Left lung (tissue), 10 donors: ENCODE results near the gene ZC3H7B. TPM values are rescaled to one million over a fixed set of nuclear protein-coding genes. Genes with fewer than 3 reads are reported as not detected.

Experiments
- ATAC-seq: fragments of 200-7000 bp; cut with Tn5 transposase; one replicate; pipeline ENCODE4 v1.9.1; 2020; ENCODE audit warnings: moderate library complexity
- DNase-seq, 4 donors: peaks; one replicate each; pipeline ENCODE4 v3.0.0-alpha.2; 2013 to 2020
- H3K27ac ChIP-seq, 2 donors: fragments of 200-600 bp; sonication (generic) in 1 of 2; one replicate each; pipeline versions ENCODE4 v1.5.0 to v1.8.0; 2020 to 2021
- H3K27me3 ChIP-seq, 2 donors: fragments of 200-600 bp; sonication (generic) in 1 of 2; one replicate each; pipeline versions ENCODE4 v1.5.0 to v1.8.0; 2020 to 2021
- H3K36me3 ChIP-seq, 2 donors: fragments of 200-600 bp; sonication (generic) in 1 of 2; one replicate each; pipeline versions ENCODE4 v1.5.0 to v1.8.0; 2020 to 2021
- H3K4me1 ChIP-seq, 2 donors: fragments of 200-600 bp; one replicate each; pipeline ENCODE4 v1.8.0; 2021
- H3K4me3 ChIP-seq, 2 donors: fragments of 200-600 bp; sonication (generic) in 1 of 2; one replicate each; pipeline versions ENCODE4 v1.5.0 to v1.8.0; 2020 to 2021; ENCODE audit warnings: mild to moderate bottlenecking in 1 of 2
- H3K9me3 ChIP-seq, 2 donors: fragments of 200-600 bp; sonication (generic) in 1 of 2; one replicate each; pipeline versions ENCODE4 v1.5.0 to v1.8.0; 2020 to 2021
- CTCF ChIP-seq, 2 donors: fragments of 200-600 bp; sonication (generic) in 1 of 2; IDR thresholded peaks; one replicate each; pipeline versions ENCODE4 v1.5.0 to v1.8.0; 2021; ENCODE audit warnings: antibody characterized with exemption in 2 of 2
- intact Hi-C, 2 donors: fragments of 100-400 bp; cut with DNase I; formaldehyde crosslinking; loops; one replicate each; pipeline versions ENCODE4 v1.11.2 to v1.14.2; 2022
- polyA plus RNA-seq, 6 donors: library from polyadenylated mRNA; unstranded; fragments of 120-200 nt; gene quantifications; one replicate each; pipeline ENCODE4 v1.2.1, GENCODE V29; 2013; ENCODE audit not compliant: insufficient read length in 6 of 6
- total RNA-seq, 2 donors: library from RNA; stranded (reverse); fragmentation: NEBNext Ultra II Directional; extraction: Animal tissue kit (Norgen Biotek cat#: 25700); gene quantifications; one replicate each; pipeline ENCODE4 v1.2.1, GENCODE V29; 2021
- donor health status: DM: no; HTN: yes; CAD: no.
- donor health status: DM: no; HTN: no; CAD: no.

The ZC3H7B gene
- total and polyA plus RNA-seq, 8 donors, result 50.4 to 84.1 (median 69.1) TPM

- Histone ChIP-seq H3K27ac (no peak overlapping the region), H3K4me3 (no peak overlapping the region), H3K9me3 (no peaks in the 10 kb centered on the region), H3K27me3 (no peaks in the 10 kb centered on the region), H3K36me3 (peaks cover 0 to 88% of the 10 kb centered on the region in 2 donors), H3K4me1 (no peaks in the 10 kb centered on the region)
- no peak for TF ChIP-seq CTCF (IDR thresholded peaks at IDR 0.05)
- no peak for DNase-seq
- ATAC-seq, result peak; percentile 31
- intact Hi-C loops, result no loop called here
Observed at GRCh38 chr22:41334951-41335635, 33.8 kb downstream of the ZC3H7B start.

- intact Hi-C loops, result no loop called here
- TF ChIP-seq CTCF (IDR thresholded peaks at IDR 0.05), result no peak
- Histone ChIP-seq H3K9me3 (no peaks in the 10 kb centered on the region), H3K4me1 (no peaks in the 10 kb centered on the region), H3K27me3 (no peaks in the 10 kb centered on the region), H3K4me3 (no peak overlapping the region), H3K27ac (no peak overlapping the region), H3K36me3 (peaks cover 0 to 88% of the 10 kb centered on the region in 2 donors)
- ATAC-seq, result no peak
- DNase-seq, result no peak
Observed at GRCh38 chr22:41338614-41339212, 37.4 kb downstream of the ZC3H7B start.

GRCh38 chr22:41339823-41340222 lies 38.5 kb downstream of the ZC3H7B start:
- TF ChIP-seq CTCF (IDR thresholded peaks at IDR 0.05), result no peak
- H3K27me3 ChIP-seq, result no peaks in the 10 kb centered on the region
- intact Hi-C loops, result no loop called here
- H3K4me3 ChIP-seq, result no peak overlapping the region
- H3K9me3 ChIP-seq, result no peaks in the 10 kb centered on the region
- no peaks in the 10 kb centered on the region for H3K4me1 ChIP-seq
- DNase-seq, result no peak
- ATAC-seq, result no peak
- H3K36me3 ChIP-seq, result peaks cover 0 to 88% of the 10 kb centered on the region in 2 donors
- H3K27ac ChIP-seq, result no peak overlapping the region

- H3K27me3 ChIP-seq, result no peaks in the 10 kb centered on the region
- peaks cover 0 to 88% of the 10 kb centered on the region in 2 donors for H3K36me3 ChIP-seq
- no peak overlapping the region for H3K4me3 ChIP-seq
- ATAC-seq, result no peak
- DNase-seq, result no peak
- no peaks in the 10 kb centered on the region for H3K9me3 ChIP-seq
- intact Hi-C loops, result no loop called here
- no peak for TF ChIP-seq CTCF (IDR thresholded peaks at IDR 0.05)
- no peak overlapping the region for H3K27ac ChIP-seq
- H3K4me1 ChIP-seq, result no peaks in the 10 kb centered on the region
Observed at GRCh38 chr22:41340357-41340756, 39.0 kb downstream of the ZC3H7B start.

GRCh38 chr22:41341012-41341411 lies 39.7 kb downstream of the ZC3H7B start:
- no peaks in the 10 kb centered on the region for H3K9me3 ChIP-seq

More at GRCh38 chr22:41341012-41341411, 39.7 kb downstream of the ZC3H7B start:
- Histone ChIP-seq H3K4me3 (no peak overlapping the region), H3K27ac (no peak overlapping the region), H3K27me3 (no peaks in the 10 kb centered on the region), H3K4me1 (no peaks in the 10 kb centered on the region), H3K36me3 (peaks cover 0 to 88% of the 10 kb centered on the region in 2 donors)
- ATAC-seq, result no peak
- intact Hi-C loops, result no loop called here
- TF ChIP-seq CTCF (IDR thresholded peaks at IDR 0.05), result no peak
- no peak for DNase-seq
